H9 (cell line): ENCODE data around the gene MYO1C. TPM values are rescaled to one million over a fixed set of nuclear protein-coding genes. Genes with fewer than 3 reads are reported as not detected.
A peak's percentile ranks its signal among the peaks of the same experiment; 100 is the strongest.

Experiments
- DNase-seq: peaks from one replicate; pipeline ENCODE4 v3.0.0-alpha.2; 2017
- H2AFZ ChIP-seq: one replicate; pipeline ENCODE4 v1.6.1; 2013; ENCODE audit warnings: mild to moderate bottlenecking, low read length, control low read depth, moderate library complexity
- H2AK5ac ChIP-seq: 2 replicates; pipeline ENCODE4 v1.6.1; 2013; ENCODE audit warnings: low read length, control low read depth, mixed read lengths; ENCODE audit not compliant: insufficient read length
- H2BK120ac ChIP-seq: one replicate; pipeline ENCODE4 v1.6.1; 2013; ENCODE audit warnings: low read depth, mild to moderate bottlenecking, low read length, control low read depth, inconsistent platforms; ENCODE audit not compliant: poor library complexity, severe bottlenecking
- H2BK12ac ChIP-seq: 2 replicates; pipeline ENCODE4 v1.6.1; 2013; ENCODE audit warnings: low read length, control low read depth, mixed read lengths, low read depth; ENCODE audit not compliant: insufficient read length
- H2BK15ac ChIP-seq: 2 replicates; pipeline ENCODE4 v1.6.1; 2013; ENCODE audit warnings: low read depth, low read length, control low read depth
- H2BK20ac ChIP-seq: one replicate; pipeline ENCODE4 v1.6.1; 2013; ENCODE audit warnings: low read depth, mild to moderate bottlenecking, low read length, control low read depth, inconsistent platforms; ENCODE audit not compliant: poor library complexity, severe bottlenecking
- H2BK5ac ChIP-seq: 2 replicates; pipeline ENCODE4 v1.6.1; 2013; ENCODE audit warnings: low read length, control low read depth, mixed read lengths; ENCODE audit not compliant: insufficient read length
- H3K14ac ChIP-seq: 2 replicates; pipeline ENCODE4 v1.6.1; 2013; ENCODE audit warnings: low read length, control low read depth; ENCODE audit not compliant: insufficient read depth
- H3K18ac ChIP-seq: 2 replicates; pipeline ENCODE4 v1.6.1; 2013; ENCODE audit warnings: low read depth, mild to moderate bottlenecking, mixed read lengths, low read length, control low read depth; ENCODE audit not compliant: insufficient read length
- H3K23ac ChIP-seq: 2 replicates; pipeline ENCODE4 v1.6.1; 2013; ENCODE audit warnings: low read length, control low read depth, mixed read lengths, low read depth; ENCODE audit not compliant: insufficient read length
- H3K23me2 ChIP-seq: 2 replicates; pipeline ENCODE4 v1.6.1; 2013; ENCODE audit warnings: low read depth, mild to moderate bottlenecking, mixed read lengths, low read length, control low read depth; ENCODE audit not compliant: insufficient read length, poor library complexity, severe bottlenecking
- H3K27ac ChIP-seq: 2 replicates; pipeline ENCODE4 v1.5.1; 2013; ENCODE audit warnings: low read length, control low read depth, mixed read lengths, low read depth; ENCODE audit not compliant: insufficient read length
- H3K27me3 ChIP-seq: 2 replicates; pipeline ENCODE4 v1.6.1; 2013; ENCODE audit warnings: low read length, control low read depth, inconsistent platforms; ENCODE audit not compliant: insufficient read depth
- H3K4ac ChIP-seq: 2 replicates; pipeline ENCODE4 v1.6.1; 2013; ENCODE audit warnings: low read depth, mild to moderate bottlenecking, control low read depth, inconsistent platforms, low read length, moderate library complexity
- H3K4me1 ChIP-seq: 2 replicates; pipeline ENCODE4 v1.6.1; 2013; ENCODE audit warnings: low read length, control low read depth, inconsistent platforms; ENCODE audit not compliant: insufficient read depth
- H3K4me2 ChIP-seq: 2 replicates; pipeline ENCODE4 v1.6.1; 2013; ENCODE audit warnings: low read length, control low read depth, mixed read lengths; ENCODE audit not compliant: insufficient read length, insufficient read depth
- H3K56ac ChIP-seq: 2 replicates; pipeline ENCODE4 v1.6.1; 2013; ENCODE audit warnings: low read depth, mild to moderate bottlenecking, mixed read lengths, low read length, control low read depth; ENCODE audit not compliant: insufficient read length
- H3K79me1 ChIP-seq: 2 replicates; pipeline ENCODE4 v1.6.1; 2013; ENCODE audit warnings: low read depth, mild to moderate bottlenecking, moderate library complexity, low read length, control low read depth, inconsistent platforms; ENCODE audit not compliant: insufficient read depth, poor library complexity, severe bottlenecking
- H3K79me2 ChIP-seq: 2 replicates; pipeline ENCODE4 v1.6.1; 2013; ENCODE audit warnings: low read length, control low read depth, inconsistent platforms; ENCODE audit not compliant: insufficient read depth
- H3K9ac ChIP-seq: 2 replicates; pipeline ENCODE4 v1.6.1; 2013; ENCODE audit warnings: low read length, control low read depth, mixed read lengths; ENCODE audit not compliant: insufficient read length; ENCODE audit errors: extremely low read depth
- H3K9me3 ChIP-seq: one replicate; pipeline ENCODE4 v1.6.1; 2013; ENCODE audit warnings: low read depth, low read length, inconsistent platforms; ENCODE audit not compliant: control insufficient read depth
- H3T11ph ChIP-seq: one replicate; pipeline ENCODE4 v1.6.1; 2013; ENCODE audit warnings: mild to moderate bottlenecking, low read length, control low read depth, inconsistent platforms
- H4K20me1 ChIP-seq: one replicate; pipeline ENCODE4 v1.6.1; 2013; ENCODE audit not compliant: control insufficient read depth, insufficient read length, insufficient read depth
- H4K5ac ChIP-seq: 2 replicates; pipeline ENCODE4 v1.6.1; 2013; ENCODE audit warnings: low read depth, mild to moderate bottlenecking, mixed read lengths, low read length, control low read depth; ENCODE audit not compliant: insufficient read length
- H4K8ac ChIP-seq: replicated peaks from 2 replicates; pipeline ENCODE4 v1.6.1; 2013; ENCODE audit warnings: low read length, control low read depth, mixed read lengths, low read depth; ENCODE audit not compliant: insufficient read length
- H4K91ac ChIP-seq: 2 replicates; pipeline ENCODE4 v1.6.1; 2013; ENCODE audit warnings: low read depth, mild to moderate bottlenecking, moderate library complexity, mixed read lengths, low read length, control low read depth; ENCODE audit not compliant: insufficient read length
- H3K27ac Mint-ChIP-seq, 3 experiments: 2 replicates in 2 of 3; 3 replicates in 1 of 3; pipeline ENCODE4 v1.8.0; 2020 to 2021; ENCODE audit warnings: mixed read lengths in 3 of 3, mild to moderate bottlenecking in 1 of 3, moderate library complexity in 1 of 3
- H3K27me3 Mint-ChIP-seq: 2 replicates; pipeline ENCODE4 v1.8.0; 2021; ENCODE audit warnings: low read depth, mild to moderate bottlenecking, moderate library complexity, mixed read lengths
- H3K36me3 Mint-ChIP-seq, 3 experiments: 2 replicates in 2 of 3; 3 replicates in 1 of 3; pipeline ENCODE4 v1.8.0; 2020 to 2021; ENCODE audit warnings: low read depth in 3 of 3, mixed read lengths in 3 of 3; ENCODE audit not compliant: insufficient read depth in 1 of 3
- H3K4me1 Mint-ChIP-seq, 2 experiments: 2 replicates each; pipeline ENCODE4 v1.8.0; 2020; ENCODE audit warnings: mixed read lengths in 2 of 2
- H3K4me3 Mint-ChIP-seq, 2 experiments: 2 replicates in 1 of 2; 3 replicates in 1 of 2; pipeline ENCODE4 v1.8.0; 2020 to 2021; ENCODE audit warnings: mild to moderate bottlenecking in 2 of 2, mixed read lengths in 2 of 2, moderate library complexity in 1 of 2
- H3K9me3 Mint-ChIP-seq, 2 experiments: 2 replicates in 1 of 2; 3 replicates in 1 of 2; pipeline ENCODE4 v1.8.0; 2020; ENCODE audit warnings: mild to moderate bottlenecking in 2 of 2, mixed read lengths in 2 of 2, moderate library complexity in 1 of 2
- WGBS: extraction: QIAGEN DNeasy Blood & Tissue Kit; methylation state at CpG from one replicate; pipeline ENCODE4 v1.1.7; 2013; ENCODE audit warnings: missing lambda C conversion rate, low lambda C conversion rate, mixed read lengths; ENCODE audit not compliant: insufficient read length; ENCODE audit errors: extremely low coverage; 5-methylcytosine and 5-hydroxymethylcytosine counted together
- total RNA-seq: library from RNA; stranded (reverse); gene quantifications from 2 replicates; pipeline ENCODE4 v1.2.1, GENCODE V29; 2021
- TF ChIP-seq, protein P1 (sequence below): fragments of 200-600 bp; sonication (generic); conservative IDR thresholded peaks from 3 replicates; pipeline ENCODE4 v1.8.0; 2021; ENCODE audit warnings: antibody characterized with exemption, mild to moderate bottlenecking

The MYO1C gene
- total RNA-seq, 1 experiment from 2014 or later, result 86.5 TPM

DNA sequence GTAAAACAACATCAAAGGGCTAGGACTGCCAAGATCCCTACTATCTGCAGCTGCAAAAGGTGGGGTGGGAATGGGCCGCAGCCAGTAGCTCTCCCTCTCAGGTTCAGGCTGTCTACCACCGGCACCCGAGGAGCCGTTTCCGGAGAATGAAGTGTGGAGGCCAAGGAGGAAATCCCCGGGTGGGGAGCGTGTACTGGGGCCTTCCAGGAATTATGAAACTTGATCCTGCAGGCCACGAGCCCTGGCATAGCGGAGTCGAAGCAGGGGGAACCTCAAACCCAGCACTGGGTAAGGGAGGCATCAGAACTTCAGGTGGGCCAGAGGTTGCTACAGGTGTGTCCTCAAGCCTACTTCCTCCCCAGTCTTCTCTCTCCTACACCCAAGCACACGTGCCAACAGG, 18.8 kb upstream of the MYO1C start:
- Mint-ChIP-seq H3K27ac (0 out of 7 replicates have a peak overlapping the region, but pooled peaks of 1 of the 3 experiments have one; percentile 53), H3K36me3 (peaks cover 0 to 48% (median 27%) of the 10 kb centered on the region in 3 experiments; a peak in 6 of 7 replicates), H3K4me3 (no peak overlapping the region), H3K9me3 (no peaks in the 10 kb centered on the region; a peak in 1 of 5 replicates), H3K4me1 (peaks cover 15 to 23% of the 10 kb centered on the region in 2 experiments), H3K27me3 (no peaks in the 10 kb centered on the region; the same call in 1 of the 2 replicates)
- Histone ChIP-seq H2BK5ac (no peak overlapping the region), H3K9ac (no peak overlapping the region), H3K27ac (no peak overlapping the region), H3K56ac (no peak overlapping the region), H2BK120ac (no peak overlapping the region), H4K91ac (no peak overlapping the region), H4K8ac (no peak overlapping the region), H3K4me2 (no peak overlapping the region), H3T11ph (no peak overlapping the region), H3K79me1 (no peaks in the 10 kb centered on the region), H4K20me1 (no peaks in the 10 kb centered on the region), H3K9me3 (no peaks in the 10 kb centered on the region), H3K4ac (no peak overlapping the region), H3K18ac (no peak overlapping the region), H3K4me1 (0 out of 2 replicates have a peak, but pooled peaks cover 2% of the 10 kb centered on the region), H2BK12ac (no peak overlapping the region), H2BK20ac (no peak overlapping the region), H2AK5ac (no peak overlapping the region), H3K23ac (no peak overlapping the region), H3K27me3 (no peaks in the 10 kb centered on the region), H2AFZ (no peak overlapping the region), H3K23me2 (peaks cover 5% of the 10 kb centered on the region), H3K14ac (no peak overlapping the region), H4K5ac (no peak overlapping the region), H3K79me2 (no peaks in the 10 kb centered on the region), H2BK15ac (no peak overlapping the region)
- TF ChIP-seq, protein P1, sequence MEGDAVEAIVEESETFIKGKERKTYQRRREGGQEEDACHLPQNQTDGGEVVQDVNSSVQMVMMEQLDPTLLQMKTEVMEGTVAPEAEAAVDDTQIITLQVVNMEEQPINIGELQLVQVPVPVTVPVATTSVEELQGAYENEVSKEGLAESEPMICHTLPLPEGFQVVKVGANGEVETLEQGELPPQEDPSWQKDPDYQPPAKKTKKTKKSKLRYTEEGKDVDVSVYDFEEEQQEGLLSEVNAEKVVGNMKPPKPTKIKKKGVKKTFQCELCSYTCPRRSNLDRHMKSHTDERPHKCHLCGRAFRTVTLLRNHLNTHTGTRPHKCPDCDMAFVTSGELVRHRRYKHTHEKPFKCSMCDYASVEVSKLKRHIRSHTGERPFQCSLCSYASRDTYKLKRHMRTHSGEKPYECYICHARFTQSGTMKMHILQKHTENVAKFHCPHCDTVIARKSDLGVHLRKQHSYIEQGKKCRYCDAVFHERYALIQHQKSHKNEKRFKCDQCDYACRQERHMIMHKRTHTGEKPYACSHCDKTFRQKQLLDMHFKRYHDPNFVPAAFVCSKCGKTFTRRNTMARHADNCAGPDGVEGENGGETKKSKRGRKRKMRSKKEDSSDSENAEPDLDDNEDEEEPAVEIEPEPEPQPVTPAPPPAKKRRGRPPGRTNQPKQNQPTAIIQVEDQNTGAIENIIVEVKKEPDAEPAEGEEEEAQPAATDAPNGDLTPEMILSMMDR, result no peak
- no peak for DNase-seq
- no CpG with 5 or more reads among the region's 11 CpGs for WGBS
